Effector memory CD4-positive, alpha-beta T cell (primary cell): ENCODE measurements around the gene RASA1.

Source experiments
- DNase-seq, 3 donors: peaks; one replicate each; pipeline ENCODE4 v3.0.0-alpha.2; 2020
- H3K27ac ChIP-seq: 2 replicates; pipeline ENCODE4 v1.7.0; 2013; ENCODE audit warnings: mild to moderate bottlenecking, low read length, moderate library complexity; ENCODE audit not compliant: insufficient read depth, poor library complexity, severe bottlenecking
- H3K27me3 ChIP-seq: replicated peaks from 2 replicates; pipeline ENCODE4 v1.7.0; 2013; ENCODE audit warnings: mild to moderate bottlenecking, low read length; ENCODE audit not compliant: insufficient read depth, control insufficient read depth, poor library complexity, severe bottlenecking
- H3K36me3 ChIP-seq: 2 replicates; pipeline ENCODE4 v1.7.0; 2013; ENCODE audit warnings: mild to moderate bottlenecking, low read length, moderate library complexity; ENCODE audit not compliant: control insufficient read depth, insufficient read depth
- H3K4me1 ChIP-seq: 2 replicates; pipeline ENCODE4 v1.7.0; 2013; ENCODE audit warnings: low read length, mild to moderate bottlenecking; ENCODE audit not compliant: control insufficient read depth, insufficient read depth, poor library complexity, severe bottlenecking
- H3K4me3 ChIP-seq: 2 replicates; pipeline ENCODE4 v1.7.0; 2013; ENCODE audit warnings: low read length, low read depth, mild to moderate bottlenecking; ENCODE audit not compliant: insufficient read depth, poor library complexity, severe bottlenecking
- H3K9me3 ChIP-seq: 2 replicates; pipeline ENCODE4 v1.7.0; 2013; ENCODE audit warnings: mild to moderate bottlenecking, low read length, moderate library complexity; ENCODE audit not compliant: control insufficient read depth

Gene RASA1

DNA sequence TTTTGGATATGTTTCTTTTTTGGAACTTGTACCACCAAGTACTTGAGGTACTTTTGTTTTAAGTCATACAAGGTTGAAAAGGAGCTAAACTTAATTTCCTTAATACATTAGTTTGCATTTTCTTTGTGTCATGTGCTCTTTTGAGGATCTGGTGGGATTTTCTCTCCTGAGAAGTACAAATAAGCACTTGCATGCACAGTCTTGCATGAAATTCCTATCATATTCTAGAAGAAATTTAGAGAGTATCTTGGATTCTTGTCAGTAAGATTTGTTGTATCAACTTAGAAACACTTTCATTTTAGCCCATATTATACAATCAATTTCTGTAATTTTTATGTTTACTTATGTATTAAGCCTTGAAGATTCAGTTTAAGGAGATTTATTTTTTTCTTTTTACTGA is 80.2 kb downstream of the RASA1 start:
- DNase-seq = no peak
- Histone ChIP-seq H3K27ac (no peak overlapping the region), H3K4me3 (no peak overlapping the region), H3K36me3 (peaks cover 12% of the 10 kb centered on the region), H3K9me3 (no peaks in the 10 kb centered on the region), H3K4me1 (no peaks in the 10 kb centered on the region), H3K27me3 (no peaks in the 10 kb centered on the region)

- no peaks in the 10 kb centered on the region for H3K9me3 ChIP-seq
- H3K4me3 ChIP-seq = no peak overlapping the region
- no peak overlapping the region for H3K27ac ChIP-seq
- no peak for DNase-seq
- no peaks in the 10 kb centered on the region for H3K36me3 ChIP-seq
- no peaks in the 10 kb centered on the region for H3K4me1 ChIP-seq
- no peaks in the 10 kb centered on the region for H3K27me3 ChIP-seq
These were observed 86.8 kb downstream of the RASA1 start for GRCh38 chr5:87354496-87354895.

- Histone ChIP-seq H3K27ac (no peak overlapping the region), H3K4me3 (no peak overlapping the region)
These were observed 91.4 kb downstream of the RASA1 start for GRCh38 chr5:87359106-87359505.

DNA sequence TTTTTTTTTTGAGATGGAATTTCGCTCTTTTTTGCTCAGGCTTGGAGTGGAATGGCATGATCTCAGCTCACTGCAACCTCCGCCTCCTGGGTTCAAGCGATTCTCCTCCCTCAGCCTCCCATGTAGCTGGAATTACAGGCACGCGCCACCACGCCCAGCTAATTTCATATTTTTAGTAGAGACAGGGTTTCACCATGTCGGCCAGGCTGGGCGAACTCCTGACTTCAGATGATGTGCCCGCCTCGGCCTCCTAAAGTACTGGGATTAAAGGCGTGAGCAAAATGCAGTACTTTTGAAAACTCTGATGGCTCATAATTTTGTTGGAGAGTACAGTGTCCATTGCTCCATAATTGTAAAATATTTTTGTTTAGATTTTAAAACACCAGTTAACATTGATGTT is 92.4 kb downstream of the RASA1 start:
- H3K4me1 ChIP-seq = no peaks in the 10 kb centered on the region
- H3K36me3 ChIP-seq = peaks cover 13% of the 10 kb centered on the region
- no peak overlapping the region for H3K27ac ChIP-seq
- H3K9me3 ChIP-seq = no peaks in the 10 kb centered on the region
- no peaks in the 10 kb centered on the region for H3K27me3 ChIP-seq
- no peak overlapping the region for H3K4me3 ChIP-seq
- no peak for DNase-seq

More at GRCh38 chr5:87359106-87359505, 91.4 kb downstream of the RASA1 start:
- DNase-seq = no peak
- H3K27me3 ChIP-seq = no peaks in the 10 kb centered on the region
- no peaks in the 10 kb centered on the region for H3K4me1 ChIP-seq
- peaks cover 7% of the 10 kb centered on the region for H3K36me3 ChIP-seq
- no peaks in the 10 kb centered on the region for H3K9me3 ChIP-seq

- H3K36me3 ChIP-seq = peaks cover 13% of the 10 kb centered on the region
- H3K27ac ChIP-seq = no peak overlapping the region
- no peaks in the 10 kb centered on the region for H3K4me1 ChIP-seq
- no peaks in the 10 kb centered on the region for H3K9me3 ChIP-seq
- no peak overlapping the region for H3K4me3 ChIP-seq
- H3K27me3 ChIP-seq = no peaks in the 10 kb centered on the region
- no peak for DNase-seq
These were observed 93.4 kb downstream of the RASA1 start for GRCh38 chr5:87361031-87361445.

DNA sequence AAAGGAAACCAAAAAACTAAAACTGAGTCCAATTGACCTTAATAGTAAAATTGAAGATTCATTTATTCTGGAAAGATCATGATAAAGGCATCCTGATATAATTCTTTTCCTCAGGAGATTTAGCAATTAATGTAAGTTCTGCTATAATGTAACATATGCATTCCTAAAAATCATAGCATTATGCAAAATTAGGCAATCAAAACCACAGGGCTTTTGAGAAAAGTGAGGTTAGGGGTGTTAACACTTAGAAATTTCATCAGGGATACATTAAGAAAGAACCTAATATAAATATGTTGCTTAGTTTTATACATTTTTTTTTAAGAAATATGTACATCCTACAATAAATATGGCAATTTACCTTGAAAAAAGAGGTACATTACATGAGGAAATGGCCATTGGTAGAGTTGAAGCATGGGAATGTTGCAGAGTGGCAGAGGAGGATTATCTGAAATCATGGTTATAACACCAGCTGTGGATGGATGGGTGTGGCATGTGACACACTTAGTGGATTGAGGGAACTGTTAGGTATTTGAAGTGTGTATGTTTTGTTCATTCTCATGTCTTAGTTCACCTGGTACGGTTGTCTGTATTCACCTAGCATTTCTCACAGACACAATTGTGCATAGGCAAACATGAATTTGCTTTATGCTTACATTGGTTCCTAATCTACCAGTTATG is 94.0 kb downstream of the RASA1 start:
- Histone ChIP-seq H3K9me3 (no peaks in the 10 kb centered on the region), H3K27me3 (no peaks in the 10 kb centered on the region), H3K27ac (no peak overlapping the region), H3K4me1 (no peaks in the 10 kb centered on the region), H3K36me3 (peaks cover 13% of the 10 kb centered on the region), H3K4me3 (no peak overlapping the region)
- no peak for DNase-seq

GRCh38 chr5:87367243-87367642 is 99.6 kb downstream of the RASA1 start:
- H3K27me3 ChIP-seq = no peaks in the 10 kb centered on the region
- H3K4me1 ChIP-seq = no peaks in the 10 kb centered on the region
- H3K9me3 ChIP-seq = no peaks in the 10 kb centered on the region
- peaks cover 18% of the 10 kb centered on the region for H3K36me3 ChIP-seq
- H3K27ac ChIP-seq = no peak overlapping the region
- H3K4me3 ChIP-seq = no peak overlapping the region
- DNase-seq = no peak

DNA sequence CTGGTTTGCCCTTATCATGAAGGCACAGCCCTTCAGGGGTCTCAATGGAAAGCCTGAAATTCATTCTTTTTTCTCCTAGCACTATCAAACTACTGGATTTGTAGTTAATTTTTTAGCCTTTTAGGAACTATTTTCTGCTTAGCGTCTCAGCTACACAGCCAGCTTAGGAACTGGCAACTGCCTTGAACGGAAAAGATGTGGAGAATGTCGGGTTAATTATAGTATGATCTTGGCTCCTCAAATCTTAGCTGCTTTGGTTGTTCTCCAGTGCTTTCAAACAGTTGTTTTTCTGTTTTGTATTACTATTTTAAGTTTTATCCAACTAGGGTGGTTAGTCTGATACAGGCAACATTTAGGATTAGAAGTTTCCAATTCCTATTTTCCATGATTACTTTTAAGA is 100.9 kb downstream of the RASA1 start:
- Histone ChIP-seq H3K36me3 (peaks cover 15% of the 10 kb centered on the region), H3K4me3 (no peak overlapping the region), H3K27ac (no peak overlapping the region), H3K27me3 (no peaks in the 10 kb centered on the region), H3K4me1 (no peaks in the 10 kb centered on the region), H3K9me3 (no peaks in the 10 kb centered on the region)
- no peak for DNase-seq

- Histone ChIP-seq H3K27ac (no peak overlapping the region), H3K36me3 (peaks cover 10% of the 10 kb centered on the region), H3K9me3 (no peaks in the 10 kb centered on the region), H3K4me1 (no peaks in the 10 kb centered on the region), H3K27me3 (no peaks in the 10 kb centered on the region), H3K4me3 (no peak overlapping the region)
- DNase-seq = no peak
These were observed 101.7 kb downstream of the RASA1 start for GRCh38 chr5:87369431-87369830.

- Histone ChIP-seq H3K9me3 (no peaks in the 10 kb centered on the region), H3K4me1 (no peaks in the 10 kb centered on the region), H3K27me3 (no peaks in the 10 kb centered on the region), H3K4me3 (no peak overlapping the region), H3K36me3 (peaks cover 23% of the 10 kb centered on the region), H3K27ac (no peak overlapping the region)
- no peak for DNase-seq
These were observed 105.0 kb downstream of the RASA1 start for GRCh38 chr5:87372705-87373104.
